ENCODE measurements around the gene ALLC. TPM values are rescaled to one million over a fixed set of nuclear protein-coding genes. Genes with fewer than 3 reads are reported as not detected.
"Not testable (repeated sequence)": the region's sequence is repeated elsewhere in the genome, so short reads cannot be mapped to it uniquely, and the experiment has no call there.

The ALLC gene
- not detected for total RNA-seq

DNA sequence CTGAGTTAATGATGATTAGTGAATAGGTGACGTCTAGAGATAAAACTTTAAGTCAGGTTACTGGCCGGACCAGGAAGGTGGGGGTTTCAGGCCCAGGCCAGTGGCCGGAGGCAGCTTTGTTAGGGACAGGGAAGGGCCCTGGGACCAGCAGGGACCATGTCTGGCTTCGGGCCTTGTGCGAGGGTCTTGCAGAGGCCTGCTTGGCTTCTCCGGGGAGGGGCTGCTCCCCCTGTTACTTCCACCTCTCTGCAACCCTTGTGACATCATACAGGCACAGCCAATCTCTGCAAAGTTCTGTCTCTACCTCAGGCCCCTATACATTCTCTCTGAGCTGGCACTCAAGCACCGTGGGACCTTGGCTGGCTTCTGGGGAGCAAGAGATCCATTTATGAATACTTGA, at the start of gene ALLC:
TSS of gene ALLC (plus strand) at position 320 of the 400 bp plus-strand sequence. CDS start 12,958 bp downstream, outside the sequence.
- DNase-seq = no peak
- 88 to 94% methylated on average over 5 to 7 of the region's 7 CpGs for WGBS, 2 donors
- H3K4me3 ChIP-seq = no peak within 1 kb of the TSS
- intact Hi-C loops (cut with DNase I) = no loop called here
- peaks cover 0 to 11% (median 0%) of the 10 kb centered on the region in 3 donors for H3K4me1 ChIP-seq
- H3K27ac ChIP-seq = peak within 1 kb of the TSS in 2 of 4 donors; percentile 21 to 71
- H3K9me3 ChIP-seq = no peaks in the 10 kb centered on the region
- peaks cover 0 to 10% (median 0%) of the 10 kb centered on the region in 4 donors for H3K27me3 ChIP-seq
- TF ChIP-seq, protein P1, sequence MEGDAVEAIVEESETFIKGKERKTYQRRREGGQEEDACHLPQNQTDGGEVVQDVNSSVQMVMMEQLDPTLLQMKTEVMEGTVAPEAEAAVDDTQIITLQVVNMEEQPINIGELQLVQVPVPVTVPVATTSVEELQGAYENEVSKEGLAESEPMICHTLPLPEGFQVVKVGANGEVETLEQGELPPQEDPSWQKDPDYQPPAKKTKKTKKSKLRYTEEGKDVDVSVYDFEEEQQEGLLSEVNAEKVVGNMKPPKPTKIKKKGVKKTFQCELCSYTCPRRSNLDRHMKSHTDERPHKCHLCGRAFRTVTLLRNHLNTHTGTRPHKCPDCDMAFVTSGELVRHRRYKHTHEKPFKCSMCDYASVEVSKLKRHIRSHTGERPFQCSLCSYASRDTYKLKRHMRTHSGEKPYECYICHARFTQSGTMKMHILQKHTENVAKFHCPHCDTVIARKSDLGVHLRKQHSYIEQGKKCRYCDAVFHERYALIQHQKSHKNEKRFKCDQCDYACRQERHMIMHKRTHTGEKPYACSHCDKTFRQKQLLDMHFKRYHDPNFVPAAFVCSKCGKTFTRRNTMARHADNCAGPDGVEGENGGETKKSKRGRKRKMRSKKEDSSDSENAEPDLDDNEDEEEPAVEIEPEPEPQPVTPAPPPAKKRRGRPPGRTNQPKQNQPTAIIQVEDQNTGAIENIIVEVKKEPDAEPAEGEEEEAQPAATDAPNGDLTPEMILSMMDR (IDR thresholded peaks at IDR 0.05) = no peak
- TF ChIP-seq POLR2A (IDR thresholded peaks at IDR 0.05) = no peak
- H3K36me3 ChIP-seq = no peaks in the 10 kb centered on the region

DNA sequence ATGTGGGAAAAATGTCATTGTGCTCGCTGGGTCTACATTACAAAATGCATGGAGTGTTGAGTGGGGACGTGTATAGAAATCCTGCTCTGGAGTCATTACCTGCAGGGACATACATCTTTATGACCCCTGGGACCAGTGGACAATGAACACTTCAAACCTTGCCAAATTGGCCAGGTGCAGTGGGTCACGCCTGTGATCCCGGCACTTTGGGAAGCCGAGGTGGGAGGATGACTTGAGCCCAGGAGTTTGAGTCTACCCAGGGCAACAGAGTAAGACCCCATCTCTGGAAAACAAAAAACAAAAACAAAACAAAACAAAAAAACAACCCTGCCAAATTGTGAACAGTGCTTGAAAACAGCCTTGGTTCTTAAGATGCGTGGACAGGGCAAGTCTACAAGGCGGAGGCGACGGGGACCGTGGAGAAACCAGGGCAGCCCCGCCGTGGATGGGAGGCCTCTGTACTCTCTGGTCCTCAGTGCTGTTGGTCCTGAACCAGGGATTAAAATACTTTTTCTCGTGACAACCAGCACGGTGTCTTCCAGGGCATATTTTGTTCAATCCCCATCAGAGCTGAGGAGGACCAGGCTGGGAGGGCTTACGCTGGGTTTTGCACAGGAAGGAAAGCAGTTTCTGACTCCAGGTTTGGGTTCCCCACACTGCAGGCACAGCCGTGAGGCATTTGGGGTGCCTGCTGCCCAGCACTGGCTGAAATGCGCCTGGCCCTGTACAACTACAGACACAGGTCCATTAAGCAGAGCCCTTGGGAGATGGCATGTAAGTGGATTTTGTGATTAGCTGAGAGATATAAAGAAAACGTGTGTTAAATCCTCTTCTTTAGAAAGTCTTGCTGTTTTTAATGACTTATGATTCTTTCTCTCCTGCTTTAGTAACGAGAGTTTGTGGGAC, 49.4 kb upstream of the ALLC start:
- Histone ChIP-seq H3K4me3 (no peak overlapping the region), H3K27ac (no peak overlapping the region), H3K36me3 (no peaks in the 10 kb centered on the region), H3K27me3 (no peaks in the 10 kb centered on the region), H3K4me1 (no peaks in the 10 kb centered on the region), H3K9me3 (no peaks in the 10 kb centered on the region)
- DNase-seq = no peak
- TF ChIP-seq POLR2A (IDR thresholded peaks at IDR 0.05) = no peak
- TF ChIP-seq, protein P1 (IDR thresholded peaks at IDR 0.05) = no peak
- intact Hi-C loops (cut with DNase I) = no loop called here
- WGBS, 2 donors = 72 to 75% methylated on average over 15 to 17 of the region's 19 CpGs

DNA sequence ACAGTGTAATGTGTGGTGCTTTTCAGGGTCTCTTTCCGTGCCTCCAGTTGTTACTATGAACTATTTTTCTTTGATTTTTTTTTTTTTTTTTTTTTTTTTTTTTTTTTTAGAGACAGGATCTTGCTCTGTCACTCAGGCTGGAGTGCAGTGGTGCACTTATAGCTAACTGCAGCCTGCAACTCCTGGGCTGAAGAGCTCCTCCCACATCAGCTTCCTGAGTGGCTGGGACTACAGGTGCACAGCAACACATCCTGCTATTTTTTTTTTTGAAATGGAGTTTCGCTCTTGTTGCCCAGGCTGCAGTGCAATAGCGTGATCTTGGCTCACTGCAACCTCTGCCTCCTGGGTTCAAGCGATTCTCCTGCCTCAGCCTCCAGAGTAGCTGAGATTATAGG, 48.7 kb upstream of the ALLC start:
- DNase-seq; H3K36me3 ChIP-seq; intact Hi-C loops (cut with DNase I): not testable (repeated sequence)

DNA sequence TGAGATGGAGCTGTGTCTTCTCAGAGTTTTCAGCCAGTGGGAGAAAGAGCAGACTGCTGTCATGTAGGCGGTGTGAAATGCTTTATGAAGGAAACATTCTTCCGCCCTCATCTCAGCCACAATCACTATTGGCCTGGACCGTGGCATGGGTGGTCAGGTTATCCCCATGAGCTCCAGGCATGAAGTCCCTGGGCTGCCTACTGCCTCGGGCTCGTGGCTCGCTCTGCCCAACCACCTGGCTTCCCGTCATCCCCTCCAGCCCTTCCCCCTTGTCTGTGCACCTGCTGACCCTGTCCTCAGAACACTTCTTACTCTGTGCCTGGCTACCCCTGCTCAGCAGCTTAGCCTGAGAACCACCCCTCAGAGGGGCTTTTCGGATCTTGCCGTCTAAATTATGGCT, 47.6 kb upstream of the ALLC start:
- no peaks in the 10 kb centered on the region for H3K9me3 ChIP-seq
- intact Hi-C loops (cut with DNase I) = no loop called here

More for the DNA sequence above, 48.7 kb upstream of the ALLC start:
- 63 to 83% methylated on average over 3 to 4 of the region's 4 CpGs for WGBS, 2 donors
- not testable (repeated sequence) for H3K27ac ChIP-seq, H3K9me3 ChIP-seq, H3K4me1 ChIP-seq, H3K4me3 ChIP-seq, H3K27me3 ChIP-seq

DNA sequence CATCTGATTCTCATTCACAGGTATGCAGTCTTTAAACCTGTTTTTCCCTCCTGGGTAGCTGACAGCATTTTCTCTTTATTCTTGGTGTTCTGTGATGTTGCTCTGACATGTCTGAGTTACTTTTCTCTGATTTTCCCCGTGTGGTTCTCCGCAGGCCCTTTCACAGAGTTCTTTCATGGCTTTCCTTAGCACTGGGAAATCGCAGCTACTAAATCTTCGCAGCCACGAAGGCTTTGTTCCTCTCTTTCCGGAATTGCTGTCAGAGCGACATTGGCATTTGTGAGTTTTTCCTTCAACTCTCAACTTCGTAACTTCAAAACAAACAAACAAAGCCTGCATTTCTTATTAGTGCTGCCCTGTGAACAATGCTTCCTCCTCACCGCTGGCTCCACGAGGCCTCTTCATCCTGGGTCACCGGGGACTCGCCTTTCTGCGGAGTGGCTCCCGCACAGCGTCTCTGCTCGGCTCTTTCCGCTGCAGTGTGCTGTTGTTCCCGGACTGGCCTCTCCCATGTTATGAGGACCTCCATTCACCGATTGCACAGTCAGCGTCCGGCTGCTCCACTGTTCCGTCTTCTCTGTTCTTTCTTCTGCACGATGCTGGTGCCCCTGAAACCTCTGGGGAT, 47.0 kb upstream of the ALLC start:
- Histone ChIP-seq H3K9me3 (no peaks in the 10 kb centered on the region), H3K36me3 (no peaks in the 10 kb centered on the region), H3K4me3 (no peak overlapping the region), H3K27me3 (no peaks in the 10 kb centered on the region), H3K4me1 (no peaks in the 10 kb centered on the region), H3K27ac (no peak overlapping the region)
- no peak for DNase-seq
- 74 to 78% methylated on average over 18 to 23 of the region's 23 CpGs for WGBS, 2 donors
- intact Hi-C loops (cut with DNase I) = no loop called here
- TF ChIP-seq POLR2A (IDR thresholded peaks at IDR 0.05) = no peak
- TF ChIP-seq, protein P1 (IDR thresholded peaks at IDR 0.05) = no peak

More for the DNA sequence above, 47.6 kb upstream of the ALLC start:
- WGBS, 2 donors = 82 to 89% methylated on average over 9 of the region's 9 CpGs
- Histone ChIP-seq H3K4me3 (no peak overlapping the region), H3K27me3 (no peaks in the 10 kb centered on the region), H3K4me1 (no peaks in the 10 kb centered on the region), H3K36me3 (no peaks in the 10 kb centered on the region), H3K27ac (no peak overlapping the region)
- no peak for DNase-seq
- no peak for TF ChIP-seq POLR2A (IDR thresholded peaks at IDR 0.05)
- TF ChIP-seq, protein P1 (IDR thresholded peaks at IDR 0.05) = no peak
